Osteoblast (primary cell): Measurements from ENCODE around the gene CYP1B1. TPM values are rescaled to one million over a fixed set of nuclear protein-coding genes. Genes with fewer than 3 reads are reported as not detected.

ENCODE experiments used
- DNase-seq: peaks from one replicate; pipeline ENCODE4 v3.0.0; 2011; ENCODE audit warnings: low spot score, mixed read lengths; ENCODE audit not compliant: insufficient read length; ENCODE audit errors: missing footprints
- H2AFZ ChIP-seq: 2 replicates; pipeline ENCODE4 v1.6.0; 2011; ENCODE audit warnings: mild to moderate bottlenecking, low read length
- H3K27ac ChIP-seq: 2 replicates; pipeline ENCODE4 v1.5.1; 2011; ENCODE audit warnings: mild to moderate bottlenecking, low read depth, low read length, moderate library complexity
- H3K27me3 ChIP-seq: 2 replicates; pipeline ENCODE4 v1.6.0; 2012; ENCODE audit warnings: mild to moderate bottlenecking, control low read depth, inconsistent platforms, low read length, moderate library complexity; ENCODE audit not compliant: insufficient read depth
- H3K36me3 ChIP-seq: 2 replicates; pipeline ENCODE4 v1.5.1; 2011; ENCODE audit warnings: mild to moderate bottlenecking, low read length, control low read depth, moderate library complexity; ENCODE audit not compliant: insufficient read depth
- H3K4me1 ChIP-seq: 2 replicates; pipeline ENCODE4 v1.5.1; 2011; ENCODE audit warnings: mild to moderate bottlenecking, low read length, control low read depth, moderate library complexity; ENCODE audit not compliant: insufficient read depth
- H3K4me2 ChIP-seq: 2 replicates; pipeline ENCODE4 v1.6.0; 2011; ENCODE audit warnings: mild to moderate bottlenecking, low read length; ENCODE audit not compliant: insufficient read depth
- H3K4me3 ChIP-seq: fragments of 200-600 bp; sonication (generic); 3 replicates; pipeline ENCODE4 v1.5.1; 2012; ENCODE audit warnings: mild to moderate bottlenecking, low read length, inconsistent platforms; ENCODE audit not compliant: insufficient read depth
- H3K79me2 ChIP-seq: 2 replicates; pipeline ENCODE4 v1.6.0; 2012; ENCODE audit warnings: mild to moderate bottlenecking, low read length, control low read depth, inconsistent platforms; ENCODE audit not compliant: insufficient read depth
- H3K9me3 ChIP-seq: 2 replicates; pipeline ENCODE4 v1.5.1; 2011; ENCODE audit warnings: low read depth, low read length, control low read depth
- H4K20me1 ChIP-seq: 2 replicates; pipeline ENCODE4 v1.6.0; 2012; ENCODE audit warnings: mild to moderate bottlenecking, low read length, control low read depth; ENCODE audit not compliant: insufficient read depth
- total RNA-seq: library from RNA; depleted of rRNA; stranded (reverse); fragments of >200 nt; gene quantifications from 2 replicates; pipeline ENCODE4 v1.2.3, GENCODE V29; 2012
- TF ChIP-seq, protein P1 (sequence below): IDR thresholded peaks from 2 replicates; pipeline ENCODE4 v1.5.1; 2011; ENCODE audit warnings: mild to moderate bottlenecking, low read depth, low read length, moderate library complexity; ENCODE audit errors: extremely low read depth

CYP1B1 gene
- total RNA-seq, 1 donor, result 827 TPM

DNA sequence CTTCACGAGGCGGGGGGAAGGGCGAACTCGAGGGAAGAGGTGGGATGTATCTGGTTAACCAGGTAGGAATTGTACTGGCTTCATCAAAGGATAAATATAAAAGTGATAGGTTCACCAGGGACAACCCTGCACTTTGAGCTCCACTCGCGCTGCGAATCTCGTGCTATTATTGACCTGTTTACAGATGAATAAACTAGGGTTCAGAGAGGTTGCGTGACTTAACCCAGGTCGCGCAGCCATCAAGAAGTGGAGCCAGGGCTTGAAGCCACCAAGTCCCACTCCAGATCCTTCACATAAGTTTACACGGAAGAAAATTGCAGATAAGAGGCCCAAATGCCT, 1.4 kb upstream of the CYP1B1 start:
- Histone ChIP-seq H3K36me3 (peaks cover 19% of the 10 kb centered on the region), H3K4me2 (peak overlapping the region; percentile 88), H3K27me3 (peaks cover 23% of the 10 kb centered on the region), H4K20me1 (peaks cover 6% of the 10 kb centered on the region), H3K4me1 (peaks cover 22% of the 10 kb centered on the region), H3K9me3 (no peaks in the 10 kb centered on the region), H3K4me3 (peak overlapping the region; percentile 80), H3K79me2 (peaks cover 28% of the 10 kb centered on the region), H3K27ac (peak overlapping the region; percentile 90), H2AFZ (no peak overlapping the region)
- TF ChIP-seq, protein P1, sequence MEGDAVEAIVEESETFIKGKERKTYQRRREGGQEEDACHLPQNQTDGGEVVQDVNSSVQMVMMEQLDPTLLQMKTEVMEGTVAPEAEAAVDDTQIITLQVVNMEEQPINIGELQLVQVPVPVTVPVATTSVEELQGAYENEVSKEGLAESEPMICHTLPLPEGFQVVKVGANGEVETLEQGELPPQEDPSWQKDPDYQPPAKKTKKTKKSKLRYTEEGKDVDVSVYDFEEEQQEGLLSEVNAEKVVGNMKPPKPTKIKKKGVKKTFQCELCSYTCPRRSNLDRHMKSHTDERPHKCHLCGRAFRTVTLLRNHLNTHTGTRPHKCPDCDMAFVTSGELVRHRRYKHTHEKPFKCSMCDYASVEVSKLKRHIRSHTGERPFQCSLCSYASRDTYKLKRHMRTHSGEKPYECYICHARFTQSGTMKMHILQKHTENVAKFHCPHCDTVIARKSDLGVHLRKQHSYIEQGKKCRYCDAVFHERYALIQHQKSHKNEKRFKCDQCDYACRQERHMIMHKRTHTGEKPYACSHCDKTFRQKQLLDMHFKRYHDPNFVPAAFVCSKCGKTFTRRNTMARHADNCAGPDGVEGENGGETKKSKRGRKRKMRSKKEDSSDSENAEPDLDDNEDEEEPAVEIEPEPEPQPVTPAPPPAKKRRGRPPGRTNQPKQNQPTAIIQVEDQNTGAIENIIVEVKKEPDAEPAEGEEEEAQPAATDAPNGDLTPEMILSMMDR, result no peak
- no peak for DNase-seq

GRCh38 chr2:38076710-38077430, 919 bp upstream of the CYP1B1 start:
- peaks cover 23% of the 10 kb centered on the region for H3K27me3 ChIP-seq
- peak overlapping the region; percentile 88 for H3K4me2 ChIP-seq
- peaks cover 28% of the 10 kb centered on the region for H3K79me2 ChIP-seq
- peak; percentile 98 for DNase-seq
- peak overlapping the region; percentile 50 for H2AFZ ChIP-seq
- peaks cover 22% of the 10 kb centered on the region for H3K4me1 ChIP-seq
- H3K27ac ChIP-seq, result peak overlapping the region; percentile 97
- peaks cover 20% of the 10 kb centered on the region for H3K36me3 ChIP-seq
- TF ChIP-seq, protein P1, result no peak
- peaks cover 7% of the 10 kb centered on the region for H4K20me1 ChIP-seq
- H3K4me3 ChIP-seq, result peak overlapping the region; percentile 80
- no peaks in the 10 kb centered on the region for H3K9me3 ChIP-seq

DNA sequence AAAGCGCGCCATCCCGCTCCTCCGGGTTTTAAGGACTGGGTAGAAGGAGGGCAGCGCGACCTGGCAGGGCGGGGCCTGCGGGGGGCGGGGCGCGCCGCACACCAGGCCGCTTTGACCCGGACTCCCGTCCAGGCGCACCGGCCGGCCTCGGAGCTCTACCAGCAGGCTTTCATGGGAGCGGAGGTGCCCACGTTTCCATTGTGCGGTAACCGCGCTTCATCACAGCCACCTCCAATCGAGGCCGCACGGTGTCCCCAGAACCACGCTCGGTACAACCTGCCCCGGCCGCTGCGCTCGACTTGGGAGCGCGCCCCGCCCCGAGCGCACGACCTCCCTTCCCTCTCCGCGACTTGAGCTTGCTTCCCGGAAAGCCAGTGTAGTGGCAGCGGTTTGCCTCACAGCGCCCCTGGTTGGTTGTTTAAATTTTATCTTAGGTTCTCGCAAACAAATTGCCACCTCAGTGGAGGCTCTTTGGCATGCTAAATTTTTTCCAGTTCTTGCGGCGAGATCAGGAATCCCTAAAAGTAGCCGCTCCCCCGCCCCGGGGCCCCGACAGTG, 280 bp upstream of the CYP1B1 start:
- Histone ChIP-seq H3K4me3 (peak overlapping the region; percentile 80), H3K4me1 (peaks cover 22% of the 10 kb centered on the region), H3K27ac (peak overlapping the region; percentile 97), H3K9me3 (no peaks in the 10 kb centered on the region), H3K4me2 (peak overlapping the region; percentile 88), H2AFZ (peak overlapping the region; percentile 79), H3K79me2 (peaks cover 28% of the 10 kb centered on the region), H3K36me3 (peaks cover 24% of the 10 kb centered on the region), H4K20me1 (peaks cover 7% of the 10 kb centered on the region), H3K27me3 (peaks cover 23% of the 10 kb centered on the region)
- TF ChIP-seq, protein P1, result peak; percentile 41
- peak; percentile 94 for DNase-seq

- peaks cover 33% of the 10 kb centered on the region for H3K79me2 ChIP-seq
- H3K27ac ChIP-seq, result peak overlapping the region; percentile 97
- no peaks in the 10 kb centered on the region for H3K9me3 ChIP-seq
- peaks cover 37% of the 10 kb centered on the region for H3K36me3 ChIP-seq
- peaks cover 27% of the 10 kb centered on the region for H3K4me1 ChIP-seq
- H3K4me3 ChIP-seq, result peak overlapping the region; percentile 80
- H2AFZ ChIP-seq, result peak overlapping the region; percentile 20
- TF ChIP-seq, protein P1, result no peak
- DNase-seq, result peak; percentile 89
- peaks cover 7% of the 10 kb centered on the region for H4K20me1 ChIP-seq
- peak overlapping the region; percentile 88 for H3K4me2 ChIP-seq
- H3K27me3 ChIP-seq, result peaks cover 23% of the 10 kb centered on the region
Observed at GRCh38 chr2:38074764-38075506, 1.0 kb downstream of the CYP1B1 start.
